Natural killer cell (primary cell): Measurements from ENCODE around the gene CAMK2B. TPM values are rescaled to one million over a fixed set of nuclear protein-coding genes. Genes with fewer than 3 reads are reported as not detected.

ENCODE experiments used
- ATAC-seq, 3 donors: fragments of 150-1000 bp in 2 of 3; fragments of 200-7000 bp in 1 of 3; cut with Tn5 transposase; 1 replicate in 1 of 3; 2 replicates in 2 of 3; pipeline ENCODE4 v1.10.0; 2021; ENCODE audit warnings: mild to moderate bottlenecking in 2 of 3, moderate library complexity in 2 of 3
- DNase-seq, 2 donors: peaks; one replicate each; pipeline versions ENCODE4 v3.0.0 to v3.0.0-alpha.2; 2013 to 2021; ENCODE audit warnings: mixed read lengths in 1 of 2
- H3K27ac ChIP-seq: one replicate; pipeline ENCODE4 v1.5.1; 2013; ENCODE audit warnings: mild to moderate bottlenecking, low read length
- H3K27me3 ChIP-seq: one replicate; pipeline ENCODE4 v1.6.1; 2013; ENCODE audit warnings: low read length; ENCODE audit not compliant: control insufficient read depth, insufficient read depth
- H3K36me3 ChIP-seq: one replicate; pipeline ENCODE4 v1.6.1; 2013; ENCODE audit warnings: low read length; ENCODE audit not compliant: control insufficient read depth, insufficient read depth
- H3K4me1 ChIP-seq: one replicate; pipeline ENCODE4 v1.6.1; 2013; ENCODE audit warnings: low read length; ENCODE audit not compliant: control insufficient read depth, insufficient read depth
- H3K4me3 ChIP-seq: one replicate; pipeline ENCODE4 v1.5.1; 2013; ENCODE audit warnings: low read length
- H3K9me3 ChIP-seq: one replicate; pipeline ENCODE4 v1.6.1; 2013; ENCODE audit warnings: low read length; ENCODE audit not compliant: control insufficient read depth, insufficient read depth
- H3K27ac Mint-ChIP-seq, 2 donors: one replicate each; pipeline ENCODE4 v1.8.0; 2022; ENCODE audit warnings: mild to moderate bottlenecking in 2 of 2, mixed read lengths in 2 of 2, moderate library complexity in 1 of 2
- H3K27me3 Mint-ChIP-seq, 2 donors: one replicate each; pipeline ENCODE4 v1.8.0; 2022; ENCODE audit warnings: low read depth in 2 of 2, mixed read lengths in 2 of 2
- H3K36me3 Mint-ChIP-seq: one replicate; pipeline ENCODE4 v1.8.0; 2022; ENCODE audit warnings: mixed read lengths
- H3K4me1 Mint-ChIP-seq, 2 donors: one replicate each; pipeline ENCODE4 v1.8.0; 2022; ENCODE audit warnings: mixed read lengths in 2 of 2
- H3K4me3 Mint-ChIP-seq: one replicate; pipeline ENCODE4 v1.8.0; 2022; ENCODE audit warnings: mild to moderate bottlenecking, moderate library complexity, mixed read lengths
- H3K9me3 Mint-ChIP-seq, 2 donors: one replicate each; pipeline ENCODE4 v1.8.0; 2022; ENCODE audit warnings: mixed read lengths in 2 of 2
- WGBS: methylation state at CpG from one replicate; pipeline ENCODE4 v1.1.7; 2013; ENCODE audit warnings: missing lambda C conversion rate; ENCODE audit not compliant: insufficient coverage; 5-methylcytosine and 5-hydroxymethylcytosine counted together
- intact Hi-C: fragments of 100-400 bp; cut with micrococcal nuclease; formaldehyde crosslinking; loops from one replicate; pipeline ENCODE4 v1.14.2; 2022
- total RNA-seq, 4 donors: library from RNA; stranded (reverse); fragments of 120-200 nt in 1 of 4; gene quantifications; one replicate each; pipeline versions ENCODE4 v1.2.3 to v1.2.4, GENCODE V29; 2013 to 2022
- TF ChIP-seq, protein P1 (sequence below): fragments of 200-600 bp; IDR thresholded peaks from one replicate; pipeline ENCODE4 v1.8.0; 2022; ENCODE audit warnings: antibody characterized with exemption

CAMK2B gene
- total RNA-seq, 3 donors from 2014 or later (not counting 1 experiment from before 2014, with no cell fraction given): 0.70 TPM; not detected in 2

DNA sequence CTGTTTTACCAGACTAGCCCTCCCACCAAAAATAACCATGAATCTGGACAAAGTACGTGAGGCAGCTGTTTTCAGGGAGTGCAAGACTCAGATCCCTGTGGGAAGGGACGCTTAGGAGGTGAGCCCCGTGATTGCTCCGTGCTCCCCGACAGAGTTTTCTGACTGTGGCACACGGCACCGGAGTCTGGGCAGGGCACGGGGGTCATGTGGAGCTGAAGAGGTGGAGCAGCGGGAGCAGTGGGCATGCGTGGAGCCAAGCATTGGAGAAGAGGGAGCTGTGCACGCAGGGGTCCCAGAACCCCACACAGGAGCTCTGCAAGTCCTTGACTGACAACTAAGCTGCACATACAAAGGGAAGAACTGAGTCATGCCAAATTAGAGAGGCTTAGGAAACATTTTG lies 11.1 kb upstream of the CAMK2B start:
- ATAC-seq (no peak), DNase-seq (no peak)
- Mint-ChIP-seq H3K4me3 (no peak overlapping the region), H3K27me3 (peaks cover 26 to 27% of the 10 kb centered on the region in 2 donors), H3K27ac (no peak overlapping the region), H3K36me3 (no peaks in the 10 kb centered on the region), H3K4me1 (no peaks in the 10 kb centered on the region), H3K9me3 (peaks cover 3 to 4% of the 10 kb centered on the region in 2 donors)
- Histone ChIP-seq H3K36me3 (no peaks in the 10 kb centered on the region), H3K9me3 (no peaks in the 10 kb centered on the region), H3K4me3 (no peak overlapping the region), H3K27ac (no peak overlapping the region), H3K27me3 (peaks cover 2% of the 10 kb centered on the region), H3K4me1 (no peaks in the 10 kb centered on the region)
- TF ChIP-seq, protein P1, sequence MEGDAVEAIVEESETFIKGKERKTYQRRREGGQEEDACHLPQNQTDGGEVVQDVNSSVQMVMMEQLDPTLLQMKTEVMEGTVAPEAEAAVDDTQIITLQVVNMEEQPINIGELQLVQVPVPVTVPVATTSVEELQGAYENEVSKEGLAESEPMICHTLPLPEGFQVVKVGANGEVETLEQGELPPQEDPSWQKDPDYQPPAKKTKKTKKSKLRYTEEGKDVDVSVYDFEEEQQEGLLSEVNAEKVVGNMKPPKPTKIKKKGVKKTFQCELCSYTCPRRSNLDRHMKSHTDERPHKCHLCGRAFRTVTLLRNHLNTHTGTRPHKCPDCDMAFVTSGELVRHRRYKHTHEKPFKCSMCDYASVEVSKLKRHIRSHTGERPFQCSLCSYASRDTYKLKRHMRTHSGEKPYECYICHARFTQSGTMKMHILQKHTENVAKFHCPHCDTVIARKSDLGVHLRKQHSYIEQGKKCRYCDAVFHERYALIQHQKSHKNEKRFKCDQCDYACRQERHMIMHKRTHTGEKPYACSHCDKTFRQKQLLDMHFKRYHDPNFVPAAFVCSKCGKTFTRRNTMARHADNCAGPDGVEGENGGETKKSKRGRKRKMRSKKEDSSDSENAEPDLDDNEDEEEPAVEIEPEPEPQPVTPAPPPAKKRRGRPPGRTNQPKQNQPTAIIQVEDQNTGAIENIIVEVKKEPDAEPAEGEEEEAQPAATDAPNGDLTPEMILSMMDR: no peak
- 94% methylated on average over 11 of the region's 11 CpGs for WGBS
- intact Hi-C loops: no loop called here

DNA sequence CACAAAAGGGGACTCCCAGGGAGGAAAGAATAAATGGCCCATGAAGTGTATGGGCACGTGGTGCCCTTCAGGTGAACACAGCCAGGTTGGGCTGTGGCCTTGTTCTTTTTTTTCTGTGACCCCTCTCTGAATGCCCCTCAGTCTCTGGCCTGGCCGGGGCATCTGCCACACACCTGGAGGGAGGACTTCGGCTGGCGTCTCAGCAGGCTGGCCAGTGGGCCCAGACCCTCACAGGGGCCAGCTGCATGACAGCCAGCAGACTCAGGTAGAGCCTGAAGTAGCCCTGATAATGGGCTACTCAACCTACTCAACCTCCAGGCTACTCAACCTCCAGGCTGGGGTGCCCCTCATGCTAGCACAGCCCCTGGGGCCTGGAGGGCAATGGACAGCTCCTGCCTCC lies 9.8 kb upstream of the CAMK2B start:
- Mint-ChIP-seq H3K9me3 (peaks cover 3 to 4% of the 10 kb centered on the region in 2 donors), H3K4me3 (no peak overlapping the region), H3K4me1 (no peaks in the 10 kb centered on the region), H3K27ac (no peak overlapping the region), H3K27me3 (peaks cover 25 to 30% of the 10 kb centered on the region in 2 donors), H3K36me3 (no peaks in the 10 kb centered on the region)
- WGBS: 88% methylated on average over 4 of the region's 4 CpGs
- TF ChIP-seq, protein P1: no peak
- H3K36me3 ChIP-seq: no peaks in the 10 kb centered on the region
- no peak for DNase-seq
- H3K4me1 ChIP-seq: no peaks in the 10 kb centered on the region
- H3K4me3 ChIP-seq: no peak overlapping the region
- no peak for ATAC-seq
- no peak overlapping the region for H3K27ac ChIP-seq
- intact Hi-C loops: no loop called here
- H3K9me3 ChIP-seq: no peaks in the 10 kb centered on the region
- H3K27me3 ChIP-seq: peaks cover 2% of the 10 kb centered on the region

DNA sequence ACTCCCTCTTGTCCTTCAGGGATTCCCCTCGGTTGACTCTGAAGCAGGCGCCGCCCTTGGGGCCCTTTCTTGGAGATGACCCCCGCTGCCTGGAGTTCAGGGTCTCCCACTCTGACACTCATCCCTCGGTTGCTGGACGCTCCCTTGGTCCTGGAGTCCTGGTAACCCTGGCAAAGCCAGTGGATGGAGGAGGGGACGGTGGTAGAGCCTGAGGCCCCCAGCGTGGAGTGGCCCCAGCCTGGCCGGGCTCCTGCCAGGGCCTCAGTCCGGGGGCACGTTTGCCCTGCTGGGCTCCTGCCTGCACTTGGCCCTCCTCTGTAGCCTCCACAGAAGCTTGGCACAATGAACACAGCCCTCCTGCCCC lies 9.3 kb upstream of the CAMK2B start:
- H3K27me3 Mint-ChIP-seq: peaks cover 24 to 30% of the 10 kb centered on the region in 2 donors
- Histone ChIP-seq H3K27ac (no peak overlapping the region), H3K9me3 (no peaks in the 10 kb centered on the region), H3K4me3 (no peak overlapping the region), H3K4me1 (no peaks in the 10 kb centered on the region), H3K36me3 (no peaks in the 10 kb centered on the region), H3K27me3 (peaks cover 2% of the 10 kb centered on the region)
- peaks cover 3 to 4% of the 10 kb centered on the region in 2 donors for H3K9me3 Mint-ChIP-seq
- intact Hi-C loops: no loop called here
- TF ChIP-seq, protein P1: no peak
- WGBS: 90% methylated on average over 11 of the region's 11 CpGs
- no peak for DNase-seq
- no peak overlapping the region for H3K27ac Mint-ChIP-seq
- no peaks in the 10 kb centered on the region for H3K36me3 Mint-ChIP-seq
- H3K4me3 Mint-ChIP-seq: no peak overlapping the region
- no peaks in the 10 kb centered on the region for H3K4me1 Mint-ChIP-seq
- ATAC-seq: no peak
